ENCODE data around the gene DUSP15. TPM values are rescaled to one million over a fixed set of nuclear protein-coding genes. Genes with fewer than 3 reads are reported as not detected.
A peak's percentile ranks its signal among the peaks of the same experiment; 100 is the strongest.

The DUSP15 gene
- total and polyA plus RNA-seq, 2 of the 4 experiments (the other 2 are of a cell fraction): not detected

- TF ChIP-seq ELK1 (IDR thresholded peaks at IDR 0.05; ENCODE audit: borderline replicate concordance, low read depth, low read length) (no peak), MAFK (IDR thresholded peaks at IDR 0.05; ENCODE audit: low read depth, low read length) (no peak), RAD21 (IDR thresholded peaks at IDR 0.05; ENCODE audit: low read length) (no peak)
These were observed 28.4 kb downstream of the DUSP15 start (continued) for GRCh38 chr20:31841928-31842327.

GRCh38 chr20:31840906-31841816, 29.2 kb downstream of the DUSP15 start:
- in situ Hi-C loops (cut with MboI; ENCODE audit: low sequenced_read_pairs): loop anchor here (25.0 kb wide), 2 partner anchors 646 to 821 kb away; partner anchors contain the start of gene C20orf203

More at GRCh38 chr20:31840906-31841816, 29.2 kb downstream of the DUSP15 start:
- Histone ChIP-seq H3K4me1 (ENCODE audit: control insufficient read depth, insufficient read depth, low read length) (peaks cover 25% of the 10 kb centered on the region), H3K56ac (ENCODE audit: extremely low read depth, insufficient read depth, low read length) (no peak overlapping the region), H4K5ac (ENCODE audit: low read depth, low read length) (no peak overlapping the region), H2BK15ac (ENCODE audit: low read depth, low read length) (no peak overlapping the region), H3K23ac (ENCODE audit: low read depth, low read length) (no peak overlapping the region), H3K9me3 (ENCODE audit: control insufficient read depth, insufficient read depth, low read length) (no peaks in the 10 kb centered on the region), H2AFZ (replicated peaks; ENCODE audit: low read length, poor library complexity) (no peak overlapping the region), H2BK5ac (ENCODE audit: low read depth, low read length, poor library complexity, severe bottlenecking) (no peak overlapping the region), H3K4me2 (ENCODE audit: low read depth, low read length) (no peak overlapping the region), H2BK120ac (ENCODE audit: low read depth, low read length) (no peak overlapping the region), H3K18ac (ENCODE audit: low read depth, low read length) (no peak overlapping the region), H2AK5ac (ENCODE audit: low read depth, low read length) (peak overlapping the region; percentile 74), H2BK20ac (ENCODE audit: low read depth, low read length) (peak overlapping the region; percentile 46; the same call in 1 of the 2 replicates), H3K14ac (replicated peaks; ENCODE audit: low read depth, low read length) (no peak overlapping the region), H3K27ac (ENCODE audit: insufficient read depth, low read length) (no peak overlapping the region), H3K79me1 (ENCODE audit: low read depth in 1 of 2, low read length in 2 of 2) (0 out of 4 replicates have a peak, but pooled peaks cover 0 to 4% of the 10 kb centered on the region in 2 experiments), H3K4me3 (ENCODE audit: insufficient read depth, low read depth, low read length) (no peak overlapping the region), H3K9ac (ENCODE audit: low read depth, low read length) (no peak overlapping the region), H3K4ac (ENCODE audit: low read depth, low read length) (peak overlapping the region; percentile 65), H3K9me1 (ENCODE audit: insufficient read depth, low read length) (peaks cover 30% of the 10 kb centered on the region), H4K20me1 (ENCODE audit: insufficient read depth, low read length) (peaks cover 25% of the 10 kb centered on the region), H4K8ac (ENCODE audit: low read depth in 2 of 2, low read length in 2 of 2) (no peak overlapping the region), H4K91ac (ENCODE audit: insufficient read depth, low read depth, low read length) (no peak overlapping the region; the same call in 1 of the 2 replicates), H3K27me3 (ENCODE audit: control insufficient read depth, insufficient read depth, low read length) (no peaks in the 10 kb centered on the region; the same call in 1 of the 2 replicates), H3K36me3 (ENCODE audit: control insufficient read depth, insufficient read depth, low read length) (no peaks in the 10 kb centered on the region), H2AK9ac (replicated peaks; ENCODE audit: low read depth, low read length, poor library complexity) (peak overlapping the region; percentile 26)
- dilution Hi-C loops (cut with HindIII; ENCODE audit: low sequenced_read_pairs, unreplicated experiment): no loop called here
- no peak for TF ChIP-seq MAFK (IDR thresholded peaks at IDR 0.05; ENCODE audit: low read depth, low read length)
- TF ChIP-seq RAD21 (IDR thresholded peaks at IDR 0.05; ENCODE audit: low read length): no peak
- no CpG with 5 or more reads among the region's 15 CpGs for WGBS, 2 experiments (ENCODE audit: extremely low coverage in 2 of 2, insufficient read length in 1 of 2)
- DNase-seq (no peak), ATAC-seq (ENCODE audit: low read depth) (no peak)
- intact Hi-C loops (cut with micrococcal nuclease): no loop called here
- POLR2A ChIA-PET (ENCODE audit: unreplicated experiment): no interaction called here
- CTCF ChIA-PET: no interaction called here
- no TSS peak for BruUV-seq (replicated peaks)
